SU-DHL-6 (cell line): ENCODE measurements around the gene RNF181.

Source experiments
- CTCF ChIP-seq: fragments of 200-600 bp; sonication (generic); IDR thresholded peaks from one replicate; pipeline ENCODE4 v1.5.1; 2017; ENCODE audit warnings: antibody characterized with exemption, mild to moderate bottlenecking, low read length, moderate library complexity; ENCODE audit not compliant: insufficient read depth, poor library complexity, severe bottlenecking
- EZH2phosphoT487 ChIP-seq: fragments of 200-600 bp; sonication (generic), shearing (Covaris generic); conservative IDR thresholded peaks from 2 replicates; pipeline ENCODE4 v1.6.1; 2018; ENCODE audit warnings: mild to moderate bottlenecking, antibody characterized with exemption, low read length, moderate library complexity, mixed read lengths

DNA sequence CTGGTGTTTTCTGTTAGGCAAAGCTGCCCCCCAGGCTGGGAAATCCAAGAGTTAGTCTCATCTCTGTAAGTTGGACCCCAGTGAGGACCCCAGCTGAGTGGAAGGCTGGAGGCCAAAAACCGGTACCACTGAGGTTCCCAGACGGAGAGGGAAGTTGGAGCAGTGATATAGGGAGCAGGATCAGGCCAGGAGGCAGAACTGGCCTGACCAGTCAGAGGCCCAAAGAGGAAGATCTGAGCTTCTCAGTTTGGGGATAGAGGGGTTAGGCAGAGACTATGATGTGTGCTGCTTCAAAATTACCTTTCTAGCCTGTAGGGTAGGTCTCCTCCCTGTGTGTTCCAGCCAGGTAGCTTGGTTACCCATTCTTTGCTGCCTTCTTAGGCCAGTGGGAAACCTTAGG lies 4.6 kb upstream of the RNF181 start:
- TF ChIP-seq CTCF: no peak
- TF ChIP-seq EZH2phosphoT487: no peak
